ENCODE results near the gene INSL3. TPM values are rescaled to one million over a fixed set of nuclear protein-coding genes. Genes with fewer than 3 reads are reported as not detected.

The INSL3 gene
- total and polyA plus RNA-seq, 4 donors: 0.48 to 0.63 TPM; not detected in 2

- DNase-seq (ENCODE audit: low read depth in 4 of 6, low spot score in 6 of 6): no peak
- peaks cover 22% of the 10 kb centered on the region for H3K4me1 ChIP-seq (ENCODE audit: control insufficient read depth, insufficient read depth, low read length)
- 88% methylated on average over 20 of the region's 23 CpGs for WGBS (ENCODE audit: insufficient coverage)
- H3K36me3 ChIP-seq (ENCODE audit: control insufficient read depth, insufficient read depth, low read length): peaks cover 54% of the 10 kb centered on the region
- no peak overlapping the region for H3K27ac ChIP-seq (ENCODE audit: low read depth, low read length)
- H3K9me3 ChIP-seq (ENCODE audit: control insufficient read depth, insufficient read depth, low read length): no peaks in the 10 kb centered on the region
- no peaks in the 10 kb centered on the region for H3K27me3 ChIP-seq (ENCODE audit: control insufficient read depth, insufficient read depth, low read length)
- H3K4me3 ChIP-seq (ENCODE audit: low read depth, low read length): no peak overlapping the region
Observed at GRCh38 chr19:17861542-17862402, 40.5 kb upstream of the INSL3 start.

GRCh38 chr19:17860993-17861360 is 39.7 kb upstream of the INSL3 start:
- Histone ChIP-seq H3K27ac (ENCODE audit: low read depth, low read length) (no peak overlapping the region), H3K36me3 (ENCODE audit: control insufficient read depth, insufficient read depth, low read length) (peaks cover 50% of the 10 kb centered on the region), H3K4me3 (ENCODE audit: low read depth, low read length) (peak overlapping the region; percentile 92), H3K9me3 (ENCODE audit: control insufficient read depth, insufficient read depth, low read length) (no peaks in the 10 kb centered on the region), H3K4me1 (ENCODE audit: control insufficient read depth, insufficient read depth, low read length) (peaks cover 22% of the 10 kb centered on the region), H3K27me3 (ENCODE audit: control insufficient read depth, insufficient read depth, low read length) (no peaks in the 10 kb centered on the region)
- DNase-seq (ENCODE audit: low read depth in 4 of 6, low spot score in 6 of 6): no peak
- no CpG with 5 or more reads among the region's 7 CpGs for WGBS (ENCODE audit: insufficient coverage)

GRCh38 chr19:17860331-17860992 is 39.1 kb upstream of the INSL3 start:
- DNase-seq (ENCODE audit: low read depth in 4 of 6, low spot score in 6 of 6): no peak
- WGBS (ENCODE audit: insufficient coverage): 1% methylated on average over 22 of the region's 22 CpGs
- H3K27ac ChIP-seq (ENCODE audit: low read depth, low read length): peak overlapping the region; percentile 1

GRCh38 chr19:17859533-17860330 is 38.4 kb upstream of the INSL3 start, which contains the start of gene RPL18A:
Gene RPL18A, plus strand, starts transcription at chr19:17859910. Its CDS starts 47 bp downstream, at chr19:17859957.
- no peaks in the 10 kb centered on the region for H3K27me3 ChIP-seq (ENCODE audit: control insufficient read depth, insufficient read depth, low read length)
- H3K36me3 ChIP-seq (ENCODE audit: control insufficient read depth, insufficient read depth, low read length): peaks cover 38% of the 10 kb centered on the region
- peak; percentile 96 to 100 (median 99) for DNase-seq (ENCODE audit: low read depth in 4 of 6, low spot score in 6 of 6)
- peak within 1 kb of the TSS; percentile 1 for H3K27ac ChIP-seq (ENCODE audit: low read depth, low read length)
- H3K9me3 ChIP-seq (ENCODE audit: control insufficient read depth, insufficient read depth, low read length): no peaks in the 10 kb centered on the region
- H3K4me1 ChIP-seq (ENCODE audit: control insufficient read depth, insufficient read depth, low read length): peaks cover 22% of the 10 kb centered on the region
- under 1% methylated on average over 80 of the region's 80 CpGs for WGBS (ENCODE audit: insufficient coverage)
- peak within 1 kb of the TSS; percentile 92 for H3K4me3 ChIP-seq (ENCODE audit: low read depth, low read length)

More at GRCh38 chr19:17860331-17860992, 39.1 kb upstream of the INSL3 start:
- H3K4me1 ChIP-seq (ENCODE audit: control insufficient read depth, insufficient read depth, low read length): peaks cover 22% of the 10 kb centered on the region
- H3K4me3 ChIP-seq (ENCODE audit: low read depth, low read length): peak overlapping the region; percentile 92
- H3K9me3 ChIP-seq (ENCODE audit: control insufficient read depth, insufficient read depth, low read length): no peaks in the 10 kb centered on the region
- peaks cover 45% of the 10 kb centered on the region for H3K36me3 ChIP-seq (ENCODE audit: control insufficient read depth, insufficient read depth, low read length)
- H3K27me3 ChIP-seq (ENCODE audit: control insufficient read depth, insufficient read depth, low read length): no peaks in the 10 kb centered on the region

GRCh38 chr19:17855280-17856152 is 34.2 kb upstream of the INSL3 start:
- Histone ChIP-seq H3K4me3 (ENCODE audit: low read depth, low read length) (no peak overlapping the region), H3K9me3 (ENCODE audit: control insufficient read depth, insufficient read depth, low read length) (no peaks in the 10 kb centered on the region), H3K27ac (ENCODE audit: low read depth, low read length) (no peak overlapping the region), H3K27me3 (ENCODE audit: control insufficient read depth, insufficient read depth, low read length) (no peaks in the 10 kb centered on the region), H3K36me3 (ENCODE audit: control insufficient read depth, insufficient read depth, low read length) (no peaks in the 10 kb centered on the region), H3K4me1 (ENCODE audit: control insufficient read depth, insufficient read depth, low read length) (peaks cover 8% of the 10 kb centered on the region)
- peak in 5 of 6 donors; percentile 45 to 91 (median 59) for DNase-seq (ENCODE audit: low read depth in 4 of 6, low spot score in 6 of 6)
- WGBS (ENCODE audit: insufficient coverage): 19% methylated on average over 24 of the region's 29 CpGs

GRCh38 chr19:17854061-17854460 is 32.7 kb upstream of the INSL3 start:
- no peaks in the 10 kb centered on the region for H3K36me3 ChIP-seq (ENCODE audit: control insufficient read depth, insufficient read depth, low read length)
- WGBS (ENCODE audit: insufficient coverage): 78% methylated on average over 3 of the region's 6 CpGs
- no peak for DNase-seq (ENCODE audit: low read depth in 4 of 6, low spot score in 6 of 6)
- H3K4me3 ChIP-seq (ENCODE audit: low read depth, low read length): no peak overlapping the region
- no peaks in the 10 kb centered on the region for H3K9me3 ChIP-seq (ENCODE audit: control insufficient read depth, insufficient read depth, low read length)
- H3K27me3 ChIP-seq (ENCODE audit: control insufficient read depth, insufficient read depth, low read length): no peaks in the 10 kb centered on the region
- peaks cover 2% of the 10 kb centered on the region for H3K4me1 ChIP-seq (ENCODE audit: control insufficient read depth, insufficient read depth, low read length)
- no peak overlapping the region for H3K27ac ChIP-seq (ENCODE audit: low read depth, low read length)

GRCh38 chr19:17848595-17849292 is 27.4 kb upstream of the INSL3 start:
- peaks cover 3% of the 10 kb centered on the region for H3K36me3 ChIP-seq (ENCODE audit: control insufficient read depth, insufficient read depth, low read length)
- 81% methylated on average over 11 of the region's 14 CpGs for WGBS (ENCODE audit: insufficient coverage)
- peaks cover 16% of the 10 kb centered on the region for H3K4me1 ChIP-seq (ENCODE audit: control insufficient read depth, insufficient read depth, low read length)
- H3K4me3 ChIP-seq (ENCODE audit: low read depth, low read length): no peak overlapping the region
- H3K27me3 ChIP-seq (ENCODE audit: control insufficient read depth, insufficient read depth, low read length): no peaks in the 10 kb centered on the region
- H3K9me3 ChIP-seq (ENCODE audit: control insufficient read depth, insufficient read depth, low read length): no peaks in the 10 kb centered on the region
- no peak overlapping the region for H3K27ac ChIP-seq (ENCODE audit: low read depth, low read length)
- no peak for DNase-seq (ENCODE audit: low read depth in 4 of 6, low spot score in 6 of 6)

- Histone ChIP-seq H3K27ac (ENCODE audit: low read depth, low read length) (no peak within 1 kb of the TSS), H3K27me3 (ENCODE audit: control insufficient read depth, insufficient read depth, low read length) (no peaks in the 10 kb centered on the region), H3K36me3 (ENCODE audit: control insufficient read depth, insufficient read depth, low read length) (peaks cover 3% of the 10 kb centered on the region), H3K9me3 (ENCODE audit: control insufficient read depth, insufficient read depth, low read length) (no peaks in the 10 kb centered on the region), H3K4me1 (ENCODE audit: control insufficient read depth, insufficient read depth, low read length) (peaks cover 21% of the 10 kb centered on the region), H3K4me3 (ENCODE audit: low read depth, low read length) (peak within 1 kb of the TSS; percentile 22)
- DNase-seq (ENCODE audit: low read depth in 4 of 6, low spot score in 6 of 6): peak in 5 of 6 donors; percentile 72 to 97 (median 81)
- WGBS (ENCODE audit: insufficient coverage): 8% methylated on average over 29 of the region's 40 CpGs
Observed at GRCh38 chr19:17847538-17848366, 26.4 kb upstream of the INSL3 start, which contains the start of gene JAK3. Gene JAK3, minus strand, starts transcription at chr19:17847982. Its CDS starts 3,565 bp downstream, at chr19:17844417.

All from spinal cord (tissue), 10 donors.